H9 (cell line): ENCODE measurements around the gene ASXL1. TPM values are rescaled to one million over a fixed set of nuclear protein-coding genes. Genes with fewer than 3 reads are reported as not detected.
A peak's percentile ranks its signal among the peaks of the same experiment; 100 is the strongest.

Experiments
- DNase-seq: peaks from one replicate; pipeline ENCODE4 v3.0.0-alpha.2; 2017
- H2AFZ ChIP-seq: one replicate; pipeline ENCODE4 v1.6.1; 2013; ENCODE audit warnings: mild to moderate bottlenecking, low read length, control low read depth, moderate library complexity
- H2AK5ac ChIP-seq: 2 replicates; pipeline ENCODE4 v1.6.1; 2013; ENCODE audit warnings: low read length, control low read depth, mixed read lengths; ENCODE audit not compliant: insufficient read length
- H2BK120ac ChIP-seq: one replicate; pipeline ENCODE4 v1.6.1; 2013; ENCODE audit warnings: low read depth, mild to moderate bottlenecking, low read length, control low read depth, inconsistent platforms; ENCODE audit not compliant: poor library complexity, severe bottlenecking
- H2BK12ac ChIP-seq: 2 replicates; pipeline ENCODE4 v1.6.1; 2013; ENCODE audit warnings: low read length, control low read depth, mixed read lengths, low read depth; ENCODE audit not compliant: insufficient read length
- H2BK15ac ChIP-seq: 2 replicates; pipeline ENCODE4 v1.6.1; 2013; ENCODE audit warnings: low read depth, low read length, control low read depth
- H2BK20ac ChIP-seq: one replicate; pipeline ENCODE4 v1.6.1; 2013; ENCODE audit warnings: low read depth, mild to moderate bottlenecking, low read length, control low read depth, inconsistent platforms; ENCODE audit not compliant: poor library complexity, severe bottlenecking
- H2BK5ac ChIP-seq: 2 replicates; pipeline ENCODE4 v1.6.1; 2013; ENCODE audit warnings: low read length, control low read depth, mixed read lengths; ENCODE audit not compliant: insufficient read length
- H3K14ac ChIP-seq: 2 replicates; pipeline ENCODE4 v1.6.1; 2013; ENCODE audit warnings: low read length, control low read depth; ENCODE audit not compliant: insufficient read depth
- H3K18ac ChIP-seq: 2 replicates; pipeline ENCODE4 v1.6.1; 2013; ENCODE audit warnings: low read depth, mild to moderate bottlenecking, mixed read lengths, low read length, control low read depth; ENCODE audit not compliant: insufficient read length
- H3K23ac ChIP-seq: 2 replicates; pipeline ENCODE4 v1.6.1; 2013; ENCODE audit warnings: low read length, control low read depth, mixed read lengths, low read depth; ENCODE audit not compliant: insufficient read length
- H3K23me2 ChIP-seq: 2 replicates; pipeline ENCODE4 v1.6.1; 2013; ENCODE audit warnings: low read depth, mild to moderate bottlenecking, mixed read lengths, low read length, control low read depth; ENCODE audit not compliant: insufficient read length, poor library complexity, severe bottlenecking
- H3K27ac ChIP-seq: 2 replicates; pipeline ENCODE4 v1.5.1; 2013; ENCODE audit warnings: low read length, control low read depth, mixed read lengths, low read depth; ENCODE audit not compliant: insufficient read length
- H3K27me3 ChIP-seq: 2 replicates; pipeline ENCODE4 v1.6.1; 2013; ENCODE audit warnings: low read length, control low read depth, inconsistent platforms; ENCODE audit not compliant: insufficient read depth
- H3K4ac ChIP-seq: 2 replicates; pipeline ENCODE4 v1.6.1; 2013; ENCODE audit warnings: low read depth, mild to moderate bottlenecking, control low read depth, inconsistent platforms, low read length, moderate library complexity
- H3K4me1 ChIP-seq: 2 replicates; pipeline ENCODE4 v1.6.1; 2013; ENCODE audit warnings: low read length, control low read depth, inconsistent platforms; ENCODE audit not compliant: insufficient read depth
- H3K4me2 ChIP-seq: 2 replicates; pipeline ENCODE4 v1.6.1; 2013; ENCODE audit warnings: low read length, control low read depth, mixed read lengths; ENCODE audit not compliant: insufficient read length, insufficient read depth
- H3K56ac ChIP-seq: 2 replicates; pipeline ENCODE4 v1.6.1; 2013; ENCODE audit warnings: low read depth, mild to moderate bottlenecking, mixed read lengths, low read length, control low read depth; ENCODE audit not compliant: insufficient read length
- H3K79me1 ChIP-seq: 2 replicates; pipeline ENCODE4 v1.6.1; 2013; ENCODE audit warnings: low read depth, mild to moderate bottlenecking, moderate library complexity, low read length, control low read depth, inconsistent platforms; ENCODE audit not compliant: insufficient read depth, poor library complexity, severe bottlenecking
- H3K79me2 ChIP-seq: 2 replicates; pipeline ENCODE4 v1.6.1; 2013; ENCODE audit warnings: low read length, control low read depth, inconsistent platforms; ENCODE audit not compliant: insufficient read depth
- H3K9ac ChIP-seq: 2 replicates; pipeline ENCODE4 v1.6.1; 2013; ENCODE audit warnings: low read length, control low read depth, mixed read lengths; ENCODE audit not compliant: insufficient read length; ENCODE audit errors: extremely low read depth
- H3K9me3 ChIP-seq: one replicate; pipeline ENCODE4 v1.6.1; 2013; ENCODE audit warnings: low read depth, low read length, inconsistent platforms; ENCODE audit not compliant: control insufficient read depth
- H3T11ph ChIP-seq: one replicate; pipeline ENCODE4 v1.6.1; 2013; ENCODE audit warnings: mild to moderate bottlenecking, low read length, control low read depth, inconsistent platforms
- H4K20me1 ChIP-seq: one replicate; pipeline ENCODE4 v1.6.1; 2013; ENCODE audit not compliant: control insufficient read depth, insufficient read length, insufficient read depth
- H4K5ac ChIP-seq: 2 replicates; pipeline ENCODE4 v1.6.1; 2013; ENCODE audit warnings: low read depth, mild to moderate bottlenecking, mixed read lengths, low read length, control low read depth; ENCODE audit not compliant: insufficient read length
- H4K8ac ChIP-seq: replicated peaks from 2 replicates; pipeline ENCODE4 v1.6.1; 2013; ENCODE audit warnings: low read length, control low read depth, mixed read lengths, low read depth; ENCODE audit not compliant: insufficient read length
- H4K91ac ChIP-seq: 2 replicates; pipeline ENCODE4 v1.6.1; 2013; ENCODE audit warnings: low read depth, mild to moderate bottlenecking, moderate library complexity, mixed read lengths, low read length, control low read depth; ENCODE audit not compliant: insufficient read length
- H3K27ac Mint-ChIP-seq, 3 experiments: 2 replicates in 2 of 3; 3 replicates in 1 of 3; pipeline ENCODE4 v1.8.0; 2020 to 2021; ENCODE audit warnings: mixed read lengths in 3 of 3, mild to moderate bottlenecking in 1 of 3, moderate library complexity in 1 of 3
- H3K27me3 Mint-ChIP-seq: 2 replicates; pipeline ENCODE4 v1.8.0; 2021; ENCODE audit warnings: low read depth, mild to moderate bottlenecking, moderate library complexity, mixed read lengths
- H3K36me3 Mint-ChIP-seq, 3 experiments: 2 replicates in 2 of 3; 3 replicates in 1 of 3; pipeline ENCODE4 v1.8.0; 2020 to 2021; ENCODE audit warnings: low read depth in 3 of 3, mixed read lengths in 3 of 3; ENCODE audit not compliant: insufficient read depth in 1 of 3
- H3K4me1 Mint-ChIP-seq, 2 experiments: 2 replicates each; pipeline ENCODE4 v1.8.0; 2020; ENCODE audit warnings: mixed read lengths in 2 of 2
- H3K4me3 Mint-ChIP-seq, 2 experiments: 2 replicates in 1 of 2; 3 replicates in 1 of 2; pipeline ENCODE4 v1.8.0; 2020 to 2021; ENCODE audit warnings: mild to moderate bottlenecking in 2 of 2, mixed read lengths in 2 of 2, moderate library complexity in 1 of 2
- H3K9me3 Mint-ChIP-seq, 2 experiments: 2 replicates in 1 of 2; 3 replicates in 1 of 2; pipeline ENCODE4 v1.8.0; 2020; ENCODE audit warnings: mild to moderate bottlenecking in 2 of 2, mixed read lengths in 2 of 2, moderate library complexity in 1 of 2
- CTCF ChIP-seq: fragments of 200-600 bp; sonication (generic); conservative IDR thresholded peaks from 3 replicates; pipeline ENCODE4 v1.8.0; 2021; ENCODE audit warnings: antibody characterized with exemption, mild to moderate bottlenecking
- WGBS: extraction: QIAGEN DNeasy Blood & Tissue Kit; methylation state at CpG from one replicate; pipeline ENCODE4 v1.1.7; 2013; ENCODE audit warnings: missing lambda C conversion rate, low lambda C conversion rate, mixed read lengths; ENCODE audit not compliant: insufficient read length; ENCODE audit errors: extremely low coverage; 5-methylcytosine and 5-hydroxymethylcytosine counted together
- total RNA-seq: library from RNA; stranded (reverse); gene quantifications from 2 replicates; pipeline ENCODE4 v1.2.1, GENCODE V29; 2021

ASXL1 gene
- total RNA-seq, 1 experiment from 2014 or later = 39.5 TPM

DNA sequence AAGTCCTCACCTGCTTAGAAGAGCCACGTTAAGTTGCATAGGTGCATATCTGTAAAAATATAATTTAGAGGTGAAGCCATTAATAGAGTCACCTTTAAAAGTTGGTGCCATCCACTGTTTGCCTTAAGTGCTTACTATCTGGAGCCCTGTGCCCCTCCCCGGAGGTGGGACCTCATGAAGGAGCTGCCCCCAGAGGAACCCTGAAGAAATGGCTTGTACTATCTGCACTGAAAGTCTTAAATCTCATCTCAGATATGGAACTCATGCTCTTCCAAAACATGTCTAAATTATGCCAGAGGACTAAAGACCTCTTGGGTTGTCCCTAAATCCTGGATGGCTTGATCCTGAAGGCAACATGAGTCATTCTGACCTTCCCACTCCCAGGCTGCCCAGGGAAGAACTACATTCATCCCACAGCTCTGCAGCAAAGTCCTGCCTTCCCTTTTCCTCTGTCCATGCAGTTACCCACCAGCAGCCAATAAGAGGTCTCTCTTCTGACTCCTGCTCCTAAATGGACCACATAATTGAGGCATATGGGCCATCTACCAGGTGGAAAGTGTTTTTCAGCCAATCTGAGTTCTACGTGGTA lies 85.3 kb downstream of the ASXL1 start:
- H3K18ac ChIP-seq = no peak overlapping the region
- H3K4me1 Mint-ChIP-seq = peaks cover 26 to 30% of the 10 kb centered on the region in 2 experiments
- peaks cover 10 to 31% (median 22%) of the 10 kb centered on the region in 3 experiments; a peak in 5 of 7 replicates for H3K36me3 Mint-ChIP-seq

More for the DNA sequence above, 85.3 kb downstream of the ASXL1 start:
- H3K4me1 ChIP-seq = no peaks in the 10 kb centered on the region
- H3K14ac ChIP-seq = no peak overlapping the region
- H3K23me2 ChIP-seq = no peaks in the 10 kb centered on the region
- no peak overlapping the region for H2AK5ac ChIP-seq
- no peaks in the 10 kb centered on the region for H4K20me1 ChIP-seq
- H3K23ac ChIP-seq = no peak overlapping the region
- no peak overlapping the region for H4K91ac ChIP-seq
- no peak; the same call in 2 of the 3 replicates for TF ChIP-seq CTCF
- DNase-seq = no peak
- H2BK15ac ChIP-seq = no peak overlapping the region
- H3K9ac ChIP-seq = no peak overlapping the region
- H3K9me3 Mint-ChIP-seq = no peaks in the 10 kb centered on the region
- no peak overlapping the region for H3K4ac ChIP-seq
- no peak overlapping the region for H2BK20ac ChIP-seq
- no peak overlapping the region for H2BK12ac ChIP-seq
- no peak overlapping the region for H4K5ac ChIP-seq
- no peak overlapping the region for H3K4me2 ChIP-seq
- H3K27ac ChIP-seq = no peak overlapping the region
- H3K4me3 Mint-ChIP-seq = no peak overlapping the region
- H3K27me3 ChIP-seq = no peaks in the 10 kb centered on the region
- no peak overlapping the region for H2BK5ac ChIP-seq
- no peaks in the 10 kb centered on the region for H3K9me3 ChIP-seq
- no peak overlapping the region for H2BK120ac ChIP-seq
- 100% methylated on average over 1 of the region's 3 CpGs for WGBS
- H3K79me2 ChIP-seq = no peaks in the 10 kb centered on the region
- H3K27me3 Mint-ChIP-seq = no peaks in the 10 kb centered on the region
- H4K8ac ChIP-seq = no peak overlapping the region
- no peaks in the 10 kb centered on the region for H3K79me1 ChIP-seq
- H2AFZ ChIP-seq = no peak overlapping the region
- H3K27ac Mint-ChIP-seq = peak overlapping the region in 1 of 3 experiments; percentile 32; a peak in 2 of 7 replicates
- no peak overlapping the region for H3K56ac ChIP-seq
- no peak overlapping the region for H3T11ph ChIP-seq
